SK-N-MC (cell line): ENCODE results near the gene ZNF644.

ENCODE experiments used
- EZH2 ChIP-seq: fragments of 200-600 bp; sonication (generic); IDR thresholded peaks from one replicate; pipeline ENCODE4 v1.6.1; 2017; ENCODE audit warnings: antibody characterized with exemption
- FOXP2 ChIP-seq: optimal IDR thresholded peaks from 2 replicates; pipeline ENCODE3; 2011; ENCODE audit warnings: mild to moderate bottlenecking, moderate library complexity; ENCODE audit not compliant: insufficient read depth; ENCODE audit errors: extremely low read length, control extremely low read depth
- POLR2AphosphoS5 ChIP-seq: IDR thresholded peaks from 2 replicates; pipeline ENCODE4 v1.6.1; 2012; ENCODE audit warnings: mild to moderate bottlenecking, low read depth, low read length, borderline replicate concordance

- no peak for TF ChIP-seq POLR2AphosphoS5
- no peak for TF ChIP-seq EZH2
- TF ChIP-seq FOXP2: no peak
Measured at GRCh38 chr1:90963236-90963635, 58.6 kb downstream of the ZNF644 start.
